SK-N-SH treated with all-trans-retinoic acid at 6 μM for 48 hours (cell line): Measurements from ENCODE around the gene HIVEP3.

Experiments used
- SNAI2 ChIP-seq: fragments of 250-450 bp; sonication (Bioruptor Pico); IDR thresholded peaks from 2 replicates; pipeline ENCODE4 v1.5.0; 2020; ENCODE audit warnings: mild to moderate bottlenecking, moderate library complexity
- ZFP30 ChIP-seq: fragments of 450-650 bp; formaldehyde crosslinking; IDR thresholded peaks from 2 replicates; pipeline ENCODE4 v1.5.0; 2022; ENCODE audit warnings: mild to moderate bottlenecking, moderate library complexity
- TF ChIP-seq, protein P1 (sequence below): fragments of 250-450 bp; sonication (Bioruptor Pico); IDR thresholded peaks from 2 replicates; pipeline ENCODE4 v1.8.0; 2021; ENCODE audit warnings: low read depth, mild to moderate bottlenecking, moderate library complexity, borderline replicate concordance

- TF ChIP-seq, protein P1, sequence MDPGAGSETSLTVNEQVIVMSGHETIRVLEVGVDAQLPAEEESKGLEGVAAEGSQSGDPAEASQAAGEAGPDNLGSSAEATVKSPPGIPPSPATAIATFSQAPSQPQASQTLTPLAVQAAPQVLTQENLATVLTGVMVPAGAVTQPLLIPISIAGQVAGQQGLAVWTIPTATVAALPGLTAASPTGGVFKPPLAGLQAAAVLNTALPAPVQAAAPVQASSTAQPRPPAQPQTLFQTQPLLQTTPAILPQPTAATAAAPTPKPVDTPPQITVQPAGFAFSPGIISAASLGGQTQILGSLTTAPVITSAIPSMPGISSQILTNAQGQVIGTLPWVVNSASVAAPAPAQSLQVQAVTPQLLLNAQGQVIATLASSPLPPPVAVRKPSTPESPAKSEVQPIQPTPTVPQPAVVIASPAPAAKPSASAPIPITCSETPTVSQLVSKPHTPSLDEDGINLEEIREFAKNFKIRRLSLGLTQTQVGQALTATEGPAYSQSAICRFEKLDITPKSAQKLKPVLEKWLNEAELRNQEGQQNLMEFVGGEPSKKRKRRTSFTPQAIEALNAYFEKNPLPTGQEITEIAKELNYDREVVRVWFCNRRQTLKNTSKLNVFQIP (CRISPR knock-in tag), result no peak
- TF ChIP-seq SNAI2 (no peak), ZFP30 (CRISPR knock-in tag) (no peak)
These were observed 23.8 kb downstream of the HIVEP3 start for GRCh38 chr1:41894808-41895483.
